Activated CD4-positive, alpha-beta T cell treated with anti-CD3 and anti-CD28 coated beads, Interleukin-2, Interleukin-6, amounts not matched to agents 100 ng/mL and 50 ng/mL, durations not matched to agents 16 hours and 8 hours (primary cell): ENCODE measurements around the gene MEF2C.

Experiments
- DNase-seq: peaks from one replicate; pipeline ENCODE4 v3.0.0-alpha.2; 2020

Gene MEF2C

DNA sequence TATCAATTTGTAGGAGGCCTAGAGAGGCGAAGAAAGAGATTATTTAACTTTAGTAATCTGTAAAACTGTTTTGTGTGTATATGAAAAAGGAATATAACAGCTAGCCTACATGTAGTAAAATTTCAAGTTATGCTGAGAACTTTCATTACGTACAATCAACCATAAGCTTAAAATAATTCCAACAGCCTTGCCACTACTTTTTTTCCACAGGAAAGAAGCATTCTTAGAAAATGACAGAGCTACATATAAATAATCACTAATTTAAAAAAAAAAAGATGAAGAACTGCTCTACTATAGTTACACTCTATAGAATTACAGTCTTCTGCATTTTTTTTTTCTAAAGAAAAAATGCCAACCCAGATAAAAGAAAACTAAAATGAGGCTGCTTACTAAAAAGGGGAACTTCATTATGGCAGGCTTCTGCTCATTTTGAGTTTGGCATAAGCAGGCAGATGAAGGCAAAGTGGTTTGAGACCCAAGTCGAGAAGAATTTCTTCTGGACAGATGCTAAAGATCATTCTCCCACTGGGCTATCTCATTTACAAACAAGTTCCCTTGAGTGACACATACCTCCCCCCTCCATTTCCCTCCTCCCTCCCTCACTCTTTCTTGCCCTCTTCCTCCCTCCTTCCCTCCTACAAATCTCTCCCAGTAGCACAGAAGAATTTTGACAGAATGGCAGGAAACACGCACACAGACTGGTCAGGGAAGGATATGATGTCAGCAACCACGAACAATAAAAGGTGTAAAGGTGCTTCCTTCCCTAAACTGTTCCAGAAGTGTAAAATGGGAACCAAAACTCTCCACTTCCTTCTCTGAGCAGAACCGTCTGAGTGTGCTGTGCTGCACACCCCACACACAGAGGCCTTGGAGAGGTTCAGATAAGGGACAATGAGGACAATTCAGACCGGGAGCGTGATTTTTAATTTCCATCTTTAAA is 56.1 kb downstream of the MEF2C start:
- peak; percentile 40 for DNase-seq

DNA sequence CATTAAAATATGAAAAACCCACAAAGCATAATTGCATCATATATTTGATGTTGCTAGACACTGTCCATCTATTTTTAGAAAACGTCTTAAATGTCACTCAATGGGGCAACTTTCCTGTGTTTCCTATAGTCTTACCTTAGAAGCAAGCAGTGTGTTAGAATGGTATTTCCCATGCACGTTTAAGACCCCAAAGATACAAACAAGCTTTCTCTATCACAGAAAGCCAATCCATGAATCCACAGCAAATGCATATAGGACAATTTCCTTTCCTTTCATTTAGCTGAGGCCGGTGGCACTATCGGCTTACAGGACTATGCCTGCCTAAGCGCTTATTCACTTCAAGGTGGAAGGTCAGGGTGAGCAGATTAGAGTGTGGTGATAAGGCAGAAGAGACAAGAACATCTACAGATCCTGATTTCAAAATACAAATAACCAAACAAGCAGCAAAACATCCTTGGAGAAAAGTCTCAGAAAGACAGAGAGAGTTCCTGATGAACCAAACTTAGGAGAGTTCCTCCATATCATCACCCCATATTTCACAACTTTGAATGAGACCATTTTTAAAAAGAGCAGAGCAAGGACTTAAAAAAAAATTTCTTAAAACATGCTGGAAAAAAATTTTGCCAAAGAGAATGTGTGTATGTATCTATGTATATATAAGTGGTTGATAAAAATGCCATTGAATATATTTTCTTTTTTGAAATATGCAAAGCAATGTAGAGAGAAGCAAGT is 57.2 kb downstream of the MEF2C start:
- DNase-seq: no peak

DNA sequence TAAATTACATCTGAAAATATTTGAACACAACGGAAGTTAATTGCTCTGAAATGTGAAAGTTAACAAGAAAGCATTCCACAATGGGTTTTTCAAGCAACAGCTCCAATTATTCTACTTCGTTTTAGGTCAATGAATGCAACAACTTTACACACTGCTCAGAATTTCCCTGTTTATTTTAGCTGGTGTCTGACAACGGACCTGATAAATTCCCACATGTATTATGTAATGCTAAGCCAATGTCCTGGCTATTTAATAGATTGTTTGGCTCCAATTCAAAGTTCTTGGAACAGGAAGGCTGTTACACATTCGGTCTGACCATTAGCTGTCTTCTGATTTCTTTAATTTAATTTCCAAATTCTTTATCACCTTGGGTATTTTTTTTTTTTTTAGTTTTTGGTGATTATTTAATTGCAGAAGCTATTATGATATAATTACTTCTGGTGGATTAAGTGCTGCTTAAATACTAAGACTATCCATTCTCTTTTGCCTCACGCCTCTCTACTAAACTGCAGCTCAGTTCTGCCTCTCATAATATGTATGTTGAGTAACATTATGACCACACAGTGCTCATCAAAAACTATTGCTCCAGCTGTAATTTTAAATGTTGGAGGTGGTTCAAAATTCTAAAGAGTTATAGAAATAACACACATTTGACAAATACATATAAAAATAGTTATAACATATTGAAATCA is 57.9 kb downstream of the MEF2C start:
- DNase-seq: no peak

- DNase-seq: no peak
These were observed 58.8 kb downstream of the MEF2C start for GRCh38 chr5:88824141-88824540.

GRCh38 chr5:88823201-88823600 is 59.8 kb downstream of the MEF2C start:
- no peak for DNase-seq

GRCh38 chr5:88821161-88821560 is 61.8 kb downstream of the MEF2C start:
- DNase-seq: no peak

GRCh38 chr5:88820581-88820980 is 62.4 kb downstream of the MEF2C start:
- no peak for DNase-seq

DNA sequence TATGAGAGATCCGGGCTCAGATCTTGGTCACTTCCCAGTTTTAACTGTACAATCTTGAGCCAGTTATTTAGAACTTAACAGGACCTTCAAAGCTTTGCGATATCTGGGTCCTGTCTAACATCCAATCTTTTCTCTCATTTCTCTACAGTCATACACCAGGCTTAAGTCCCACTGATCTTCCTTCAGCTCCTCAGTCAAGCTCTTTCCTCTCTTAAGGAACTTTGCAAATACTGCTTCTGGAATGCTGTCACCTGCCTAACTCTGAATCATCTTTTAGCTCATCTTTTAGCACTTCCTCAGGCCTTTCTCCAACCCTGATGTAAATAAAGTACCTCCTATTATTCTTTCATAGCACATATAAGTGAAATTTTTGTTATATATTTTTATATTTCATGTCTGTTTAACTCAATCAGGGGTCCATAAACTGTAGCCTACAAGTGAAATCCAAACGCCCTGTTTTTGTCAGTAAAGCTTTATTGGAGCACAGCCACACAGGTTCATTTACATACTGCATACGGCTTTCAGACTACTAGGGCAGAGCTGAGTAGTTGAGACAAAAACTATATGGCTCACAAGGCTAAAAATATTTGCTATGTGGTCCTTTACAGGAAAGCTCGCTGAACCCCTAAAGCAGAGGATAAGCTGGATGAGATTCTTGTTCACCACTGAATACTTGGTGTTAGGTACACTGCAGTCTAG is 63.5 kb downstream of the MEF2C start:
- DNase-seq: no peak

- no peak for DNase-seq
These were observed 64.7 kb downstream of the MEF2C start for GRCh38 chr5:88818296-88818695.

DNA sequence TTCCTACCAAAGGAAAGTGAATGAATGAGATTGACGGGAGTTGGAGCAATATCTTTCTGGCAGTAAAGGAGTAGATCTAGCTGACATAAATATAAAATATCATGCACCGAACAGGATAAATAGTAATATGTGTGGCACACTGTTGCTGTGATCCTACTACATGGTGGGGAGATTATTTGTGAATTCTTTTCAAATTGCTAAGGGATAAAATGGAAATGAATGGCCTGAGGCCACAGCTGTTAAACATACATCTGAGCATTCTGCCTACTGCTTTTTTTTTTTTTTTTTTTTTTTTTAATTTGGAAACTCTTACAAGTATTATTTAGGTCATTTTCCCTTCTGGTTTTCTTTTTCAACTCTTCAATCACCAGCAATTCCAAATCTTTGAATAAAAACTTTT is 66.8 kb downstream of the MEF2C start:
- no peak for DNase-seq

- no peak for DNase-seq
These were observed 67.8 kb downstream of the MEF2C start for GRCh38 chr5:88815050-88815789.

DNA sequence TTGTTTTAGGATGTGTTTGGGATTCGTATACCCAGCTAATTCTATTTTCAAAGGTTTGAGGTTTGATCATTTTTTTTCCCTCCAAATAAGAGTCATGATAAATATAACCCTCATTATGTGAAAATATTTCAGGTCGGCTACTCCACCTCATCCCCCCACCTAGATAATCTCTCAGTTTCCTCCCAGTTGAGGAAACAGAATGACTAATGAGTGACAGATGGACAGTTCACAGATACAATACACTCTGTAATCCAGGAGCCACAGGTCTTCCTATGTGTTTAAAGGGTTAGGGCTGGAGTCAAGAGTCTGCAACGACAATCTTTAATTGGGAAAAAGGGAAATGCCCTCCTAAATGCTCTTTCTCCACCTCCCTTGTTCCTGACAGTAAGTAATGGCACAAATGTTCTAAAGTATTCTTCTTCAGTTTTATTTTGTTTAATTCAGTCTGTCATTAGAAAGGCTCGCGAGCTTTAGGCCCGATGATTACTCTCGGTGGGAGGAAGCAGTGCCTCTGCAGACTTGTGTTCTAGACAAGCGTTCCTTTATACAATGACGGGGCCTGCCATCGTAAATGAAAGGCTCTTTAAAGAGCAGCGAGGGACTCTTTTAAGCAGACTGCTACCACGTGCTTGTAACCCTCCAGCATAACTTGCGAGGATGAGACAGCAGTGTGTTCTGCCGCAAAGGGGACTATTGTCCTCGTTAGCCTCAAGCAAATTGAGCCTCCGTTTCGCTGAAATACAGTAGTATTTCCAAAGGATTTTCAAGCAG is 69.0 kb downstream of the MEF2C start:
- DNase-seq: no peak

DNA sequence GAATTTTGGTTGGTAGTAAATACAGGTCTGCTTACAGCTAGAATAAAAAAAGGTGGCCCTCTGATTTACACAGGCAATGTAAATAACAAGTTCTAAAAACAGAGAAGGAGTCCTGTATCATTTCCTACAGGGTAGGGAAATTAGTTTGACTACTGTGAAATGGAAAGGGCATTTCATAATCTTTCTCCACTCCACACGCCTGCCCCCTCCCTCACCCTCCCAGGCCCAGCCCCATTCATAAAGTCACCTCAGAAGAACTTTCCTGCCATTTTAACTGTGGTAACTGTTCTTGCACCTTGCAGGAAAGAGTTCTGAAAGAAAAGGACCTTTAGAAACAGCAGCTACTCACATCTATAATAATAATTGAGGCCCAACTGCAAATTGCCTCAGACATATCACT is 69.7 kb downstream of the MEF2C start:
- DNase-seq: no peak

- no peak for DNase-seq
These were observed 74.8 kb downstream of the MEF2C start for GRCh38 chr5:88808153-88808552.

DNA sequence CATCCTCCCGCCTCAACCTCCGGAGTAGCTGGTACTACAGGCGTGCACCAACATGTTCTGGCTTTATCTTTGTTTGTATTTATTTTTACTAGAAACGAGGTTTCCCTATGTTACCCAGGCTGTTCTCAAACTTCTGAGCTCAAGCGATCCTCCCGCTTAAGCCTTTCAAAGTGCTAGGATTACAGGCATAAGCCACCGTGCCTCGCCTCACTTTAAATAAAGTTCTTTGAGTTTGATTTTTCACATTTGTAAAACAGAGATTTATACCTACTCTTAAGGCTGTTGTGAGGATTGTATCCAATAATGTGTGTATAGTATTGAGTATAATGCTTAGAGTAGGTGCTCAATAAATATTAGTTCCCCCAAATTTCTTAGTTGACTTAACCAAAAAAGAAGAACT is 75.7 kb downstream of the MEF2C start:
- DNase-seq: no peak

- no peak for DNase-seq
These were observed 76.6 kb downstream of the MEF2C start for GRCh38 chr5:88806338-88806737.

DNA sequence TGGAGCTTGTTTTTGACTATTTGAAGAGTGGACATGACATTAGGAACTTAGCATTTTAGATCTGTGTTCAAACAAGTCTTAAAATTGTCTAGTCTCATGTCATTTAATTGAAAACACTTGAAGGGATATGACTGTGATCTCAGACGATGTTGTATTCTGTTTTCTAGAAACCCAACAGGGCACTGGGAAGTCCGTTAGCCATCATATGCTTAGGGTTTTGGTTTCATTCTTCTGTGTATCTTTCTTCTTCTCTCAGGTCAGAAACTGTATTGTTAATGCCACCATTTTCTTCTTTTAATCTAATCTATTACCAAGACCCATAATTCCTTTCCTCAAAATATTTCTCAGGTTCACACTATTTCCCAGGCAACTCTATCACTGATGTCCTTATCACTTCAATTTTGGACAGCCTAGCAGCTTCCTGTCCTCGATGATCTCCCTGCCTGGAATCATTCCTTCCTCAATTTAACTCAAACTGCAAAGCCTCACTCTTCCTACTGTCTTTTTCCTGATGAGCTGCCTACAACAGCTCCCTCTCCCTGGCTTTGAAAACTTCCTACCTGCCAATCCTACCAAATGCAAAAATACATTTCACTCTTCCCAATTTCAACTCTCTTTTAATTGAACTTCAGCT is 77.7 kb downstream of the MEF2C start:
- no peak for DNase-seq

GRCh38 chr5:88804444-88804843 is 78.5 kb downstream of the MEF2C start:
- no peak for DNase-seq

DNA sequence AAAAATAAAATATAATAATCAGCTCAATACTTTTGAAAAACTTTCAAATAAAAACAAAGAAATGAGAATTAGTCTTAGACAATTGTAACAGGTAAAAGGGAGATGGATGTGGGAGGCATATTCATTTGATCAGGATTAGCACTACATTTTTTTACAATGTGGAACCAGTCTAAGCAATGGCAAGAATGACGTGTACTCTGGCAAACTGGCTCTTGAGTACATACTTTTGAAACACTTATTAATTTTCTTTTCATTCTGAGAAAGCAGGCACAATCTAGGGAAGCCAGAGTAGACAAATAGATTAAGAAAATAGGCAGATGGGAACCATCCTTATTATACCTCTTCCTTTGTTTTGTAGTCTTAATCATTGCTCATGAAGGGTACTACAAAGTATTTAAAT is 79.7 kb downstream of the MEF2C start:
- no peak for DNase-seq

- DNase-seq: no peak
These were observed 82.9 kb downstream of the MEF2C start for GRCh38 chr5:88799938-88800535.
